ENCODE measurements around the gene SERTM1.

Gene SERTM1

DNA sequence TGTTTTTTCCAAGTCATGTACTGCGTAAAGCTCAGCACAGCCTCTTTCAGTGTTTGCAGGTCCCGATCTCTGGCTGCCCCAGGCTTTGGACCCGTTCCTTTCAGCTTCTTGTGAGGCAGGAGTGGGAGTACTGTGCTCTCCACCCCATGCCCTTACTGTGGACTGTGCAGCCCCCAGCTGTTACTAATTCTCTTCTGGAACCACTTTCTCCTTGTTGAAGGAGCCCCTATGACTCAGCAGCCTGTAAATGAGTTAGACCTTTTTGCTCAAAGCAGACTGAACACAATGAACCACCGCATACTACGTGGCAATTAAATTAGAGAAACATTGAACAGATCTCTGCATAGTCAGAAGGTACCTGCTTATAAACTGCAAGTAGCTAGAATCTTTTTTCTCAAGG, 39.0 kb downstream of the SERTM1 start:
- TF ChIP-seq EZH2phosphoT487 (IDR thresholded peaks at IDR 0.05; ENCODE audit: borderline replicate concordance, low read length): no peak
- TF ChIP-seq, protein P1, sequence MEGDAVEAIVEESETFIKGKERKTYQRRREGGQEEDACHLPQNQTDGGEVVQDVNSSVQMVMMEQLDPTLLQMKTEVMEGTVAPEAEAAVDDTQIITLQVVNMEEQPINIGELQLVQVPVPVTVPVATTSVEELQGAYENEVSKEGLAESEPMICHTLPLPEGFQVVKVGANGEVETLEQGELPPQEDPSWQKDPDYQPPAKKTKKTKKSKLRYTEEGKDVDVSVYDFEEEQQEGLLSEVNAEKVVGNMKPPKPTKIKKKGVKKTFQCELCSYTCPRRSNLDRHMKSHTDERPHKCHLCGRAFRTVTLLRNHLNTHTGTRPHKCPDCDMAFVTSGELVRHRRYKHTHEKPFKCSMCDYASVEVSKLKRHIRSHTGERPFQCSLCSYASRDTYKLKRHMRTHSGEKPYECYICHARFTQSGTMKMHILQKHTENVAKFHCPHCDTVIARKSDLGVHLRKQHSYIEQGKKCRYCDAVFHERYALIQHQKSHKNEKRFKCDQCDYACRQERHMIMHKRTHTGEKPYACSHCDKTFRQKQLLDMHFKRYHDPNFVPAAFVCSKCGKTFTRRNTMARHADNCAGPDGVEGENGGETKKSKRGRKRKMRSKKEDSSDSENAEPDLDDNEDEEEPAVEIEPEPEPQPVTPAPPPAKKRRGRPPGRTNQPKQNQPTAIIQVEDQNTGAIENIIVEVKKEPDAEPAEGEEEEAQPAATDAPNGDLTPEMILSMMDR (IDR thresholded peaks at IDR 0.05; ENCODE audit: low read depth, low read length, poor library complexity, severe bottlenecking): no peak
- H3K27ac ChIP-seq (ENCODE audit: low read depth, low read length): no peak overlapping the region
- 0 out of 2 replicates have a peak, but pooled peaks cover 2% of the 10 kb centered on the region for H3K27me3 ChIP-seq (ENCODE audit: control insufficient read depth, low read length)
- H3K36me3 ChIP-seq (ENCODE audit: control insufficient read depth, low read length): no peaks in the 10 kb centered on the region
- H3K4me1 ChIP-seq (ENCODE audit: control insufficient read depth, low read length): peaks cover 5% of the 10 kb centered on the region
- no peaks in the 10 kb centered on the region for H4K20me1 ChIP-seq (ENCODE audit: control insufficient read depth, insufficient read depth, low read depth, low read length)
- H3K4me3 ChIP-seq (ENCODE audit: low read length): no peak overlapping the region
- H3K4me2 ChIP-seq (ENCODE audit: low read length): no peak overlapping the region
- no peaks in the 10 kb centered on the region for H3K9me2 ChIP-seq (replicated peaks; ENCODE audit: control insufficient read depth, low read length)
- H3F3A ChIP-seq (ENCODE audit: control insufficient read depth, insufficient read depth): no peaks in the 10 kb centered on the region
- H3K79me2 ChIP-seq (ENCODE audit: control insufficient read depth, low read length): no peaks in the 10 kb centered on the region
- no peaks in the 10 kb centered on the region for H3K9me3 ChIP-seq (ENCODE audit: control insufficient read depth, insufficient read depth, low read length)

DNA sequence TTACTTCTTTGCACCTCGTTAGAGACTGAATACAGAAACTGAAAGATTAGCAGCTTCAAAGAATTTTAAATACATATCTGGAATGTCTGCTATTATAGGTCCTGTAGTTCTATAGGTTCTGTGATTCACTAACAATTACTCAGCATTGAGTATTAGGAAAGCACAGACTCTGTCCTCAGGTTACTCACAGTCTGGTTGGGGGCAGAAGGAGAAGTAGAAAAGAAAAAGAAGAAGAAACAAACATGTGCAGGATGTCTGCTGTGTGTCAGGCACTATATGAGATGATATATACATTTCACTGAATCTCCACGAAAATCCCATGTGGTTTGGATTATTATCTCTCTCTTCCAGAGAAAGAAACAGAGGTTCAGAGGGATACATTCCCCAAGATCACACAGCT, 40.1 kb downstream of the SERTM1 start:
- TF ChIP-seq, protein P1 (IDR thresholded peaks at IDR 0.05; ENCODE audit: low read depth, low read length, poor library complexity, severe bottlenecking): no peak
- TF ChIP-seq EZH2phosphoT487 (IDR thresholded peaks at IDR 0.05; ENCODE audit: borderline replicate concordance, low read length): no peak

DNA sequence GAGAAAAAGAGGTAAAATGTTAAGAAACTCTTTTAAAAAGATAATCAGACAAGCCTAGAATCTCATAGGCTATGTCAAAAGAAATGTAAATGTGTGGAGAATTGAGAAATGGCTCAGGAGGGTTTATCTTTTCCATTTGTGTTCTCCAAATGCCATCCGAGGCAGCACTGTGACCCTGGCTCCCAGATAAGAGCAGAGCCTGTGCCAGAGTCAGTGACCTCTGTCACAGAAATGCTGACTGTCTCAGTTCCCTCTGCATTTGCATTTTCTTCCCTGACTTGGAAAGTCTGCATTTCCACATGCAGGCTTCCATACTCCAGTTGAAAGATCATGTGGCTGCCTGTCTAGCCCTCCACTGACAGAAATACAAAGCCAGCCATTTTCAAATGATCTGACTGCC, 42.0 kb downstream of the SERTM1 start:
- no peak overlapping the region for H3K27ac ChIP-seq (ENCODE audit: low read depth, low read length)
- TF ChIP-seq, protein P1 (IDR thresholded peaks at IDR 0.05; ENCODE audit: low read depth, low read length, poor library complexity, severe bottlenecking): no peak
- no peak for TF ChIP-seq EZH2phosphoT487 (IDR thresholded peaks at IDR 0.05; ENCODE audit: borderline replicate concordance, low read length)
- no peaks in the 10 kb centered on the region for H3K36me3 ChIP-seq (ENCODE audit: control insufficient read depth, low read length)
- H3K79me2 ChIP-seq (ENCODE audit: control insufficient read depth, low read length): no peaks in the 10 kb centered on the region
- no peaks in the 10 kb centered on the region for H4K20me1 ChIP-seq (ENCODE audit: control insufficient read depth, insufficient read depth, low read depth, low read length)
- no peaks in the 10 kb centered on the region; the same call in 1 of the 2 replicates for H3K4me1 ChIP-seq (ENCODE audit: control insufficient read depth, low read length)
- no peaks in the 10 kb centered on the region for H3K9me3 ChIP-seq (ENCODE audit: control insufficient read depth, insufficient read depth, low read length)
- no peak overlapping the region for H3K4me2 ChIP-seq (ENCODE audit: low read length)
- H3F3A ChIP-seq (ENCODE audit: control insufficient read depth, insufficient read depth): no peaks in the 10 kb centered on the region
- no peaks in the 10 kb centered on the region for H3K9me2 ChIP-seq (replicated peaks; ENCODE audit: control insufficient read depth, low read length)
- H3K4me3 ChIP-seq (ENCODE audit: low read length): no peak overlapping the region
- peaks cover 6% of the 10 kb centered on the region; the same call in 1 of the 2 replicates for H3K27me3 ChIP-seq (ENCODE audit: control insufficient read depth, low read length)

More for the DNA sequence above, 40.1 kb downstream of the SERTM1 start:
- H3F3A ChIP-seq (ENCODE audit: control insufficient read depth, insufficient read depth): no peaks in the 10 kb centered on the region
- no peaks in the 10 kb centered on the region for H3K79me2 ChIP-seq (ENCODE audit: control insufficient read depth, low read length)
- H3K27ac ChIP-seq (ENCODE audit: low read depth, low read length): no peak overlapping the region
- no peak overlapping the region for H3K4me2 ChIP-seq (ENCODE audit: low read length)
- no peaks in the 10 kb centered on the region for H4K20me1 ChIP-seq (ENCODE audit: control insufficient read depth, insufficient read depth, low read depth, low read length)
- no peaks in the 10 kb centered on the region for H3K9me3 ChIP-seq (ENCODE audit: control insufficient read depth, insufficient read depth, low read length)
- no peaks in the 10 kb centered on the region for H3K36me3 ChIP-seq (ENCODE audit: control insufficient read depth, low read length)
- no peaks in the 10 kb centered on the region for H3K9me2 ChIP-seq (replicated peaks; ENCODE audit: control insufficient read depth, low read length)
- H3K4me3 ChIP-seq (ENCODE audit: low read length): no peak overlapping the region
- peaks cover 5% of the 10 kb centered on the region for H3K4me1 ChIP-seq (ENCODE audit: control insufficient read depth, low read length)
- peaks cover 6% of the 10 kb centered on the region; the same call in 1 of the 2 replicates for H3K27me3 ChIP-seq (ENCODE audit: control insufficient read depth, low read length)
